Activated T-cell treated with anti-CD3 and anti-CD28 coated beads for 4 hours (primary cell): ENCODE results near the gene CPA4.

ENCODE experiments used
- DNase-seq: peaks from one replicate; pipeline ENCODE4 v3.0.0-alpha.2; 2020

CPA4 gene

GRCh38 chr7:130346177-130346905 lies 53.4 kb downstream of the CPA4 start:
- DNase-seq: no peak

- DNase-seq: no peak
These were observed 54.0 kb downstream of the CPA4 start for GRCh38 chr7:130346941-130347340.

GRCh38 chr7:130349911-130350782 lies 57.2 kb downstream of the CPA4 start:
- DNase-seq: no peak

GRCh38 chr7:130350945-130351790 lies 58.2 kb downstream of the CPA4 start:
- no peak for DNase-seq

- DNase-seq: no peak
These were observed 58.8 kb downstream of the CPA4 start for GRCh38 chr7:130351791-130352090.

- no peak for DNase-seq
These were observed 59.5 kb downstream of the CPA4 start for GRCh38 chr7:130352194-130353074.

GRCh38 chr7:130353196-130353595 lies 60.2 kb downstream of the CPA4 start:
- no peak for DNase-seq

- DNase-seq: no peak
These were observed 63.3 kb downstream of the CPA4 start for GRCh38 chr7:130356121-130356875.

GRCh38 chr7:130356876-130357611 lies 64.1 kb downstream of the CPA4 start:
- no peak for DNase-seq

- DNase-seq: no peak
These were observed 65.5 kb downstream of the CPA4 start for GRCh38 chr7:130358471-130358870.

- no peak for DNase-seq
These were observed 66.4 kb downstream of the CPA4 start for GRCh38 chr7:130359276-130359857.

- DNase-seq: no peak
These were observed 67.6 kb downstream of the CPA4 start for GRCh38 chr7:130360518-130360917.

GRCh38 chr7:130361681-130362080 lies 68.7 kb downstream of the CPA4 start:
- DNase-seq: no peak

GRCh38 chr7:130362251-130362816 lies 69.4 kb downstream of the CPA4 start:
- DNase-seq: no peak

GRCh38 chr7:130363026-130363847 lies 70.3 kb downstream of the CPA4 start:
- no peak for DNase-seq

GRCh38 chr7:130364451-130364850 lies 71.5 kb downstream of the CPA4 start:
- DNase-seq: no peak

- no peak for DNase-seq
These were observed 72.1 kb downstream of the CPA4 start for GRCh38 chr7:130365088-130365487.

- no peak for DNase-seq
These were observed 72.8 kb downstream of the CPA4 start for GRCh38 chr7:130365511-130366441.
